ENCODE measurements around the gene CPLANE1.
"Not testable (repeated sequence)": the region's sequence is repeated elsewhere in the genome, so short reads cannot be mapped to it uniquely, and the experiment has no call there.

GRCh38 chr5:37135312-37135711, 113.9 kb downstream of the CPLANE1 start:
- TF ChIP-seq POLR2A, CTCF, EP300 (IDR thresholded peaks at IDR 0.05): not testable (repeated sequence)

Measured in tibial nerve (tissue), 4 donors.